IMR-90 (cell line): ENCODE measurements around the gene MROH2A. TPM values are rescaled to one million over a fixed set of nuclear protein-coding genes. Genes with fewer than 3 reads are reported as not detected.

Experiments used
- ATAC-seq: fragments of 200-7000 bp; cut with Tn5 transposase; 2 replicates; pipeline ENCODE4 v1.9.1; 2020; ENCODE audit warnings: low read depth, mild to moderate bottlenecking, moderate library complexity
- BruUV-seq: library from RNA; stranded (reverse); fragments of 400-500 nt; replicated peaks from 2 replicates; lab custom pipeline; 2021; lab: Mats Ljungman, UMichigan
- CTCF ChIA-PET: fragments of 300-600 bp; formaldehyde crosslinking; extraction: SDS; loops from one replicate; lab custom pipeline; 2021; ENCODE audit warnings: antibody characterized with exemption; lab: Yijun Ruan, JAX
- POLR2A ChIA-PET: fragments of 300-600 bp; sonication (Branson Sonifier 250); formaldehyde crosslinking; loops from one replicate; lab custom pipeline; 2022; ENCODE audit warnings: antibody characterized with exemption; ENCODE audit not compliant: unreplicated experiment; lab: Charles Lee
- DNase-seq: peaks from one replicate; pipeline ENCODE4 v3.0.0; 2013
- H2AFZ ChIP-seq: replicated peaks from 2 replicates; pipeline ENCODE3; 2013; ENCODE audit warnings: low read length, mild to moderate bottlenecking; ENCODE audit not compliant: poor library complexity
- H2AK5ac ChIP-seq: 2 replicates; pipeline ENCODE4 v1.6.1; 2013; ENCODE audit warnings: low read depth, low read length, inconsistent platforms
- H2AK9ac ChIP-seq: replicated peaks from 2 replicates; pipeline ENCODE3; 2013; ENCODE audit warnings: mild to moderate bottlenecking, low read depth, low read length, moderate library complexity; ENCODE audit not compliant: poor library complexity
- H2BK120ac ChIP-seq: 2 replicates; pipeline ENCODE4 v1.6.1; 2013; ENCODE audit warnings: low read depth, low read length, inconsistent platforms
- H2BK15ac ChIP-seq: 3 replicates; pipeline ENCODE4 v1.6.1; 2013; ENCODE audit warnings: low read depth, low read length, inconsistent platforms
- H2BK20ac ChIP-seq: 2 replicates; pipeline ENCODE4 v1.6.1; 2013; ENCODE audit warnings: low read depth, mild to moderate bottlenecking, inconsistent platforms, low read length, moderate library complexity
- H2BK5ac ChIP-seq: 2 replicates; pipeline ENCODE4 v1.6.1; 2013; ENCODE audit warnings: mild to moderate bottlenecking, low read depth, low read length, inconsistent platforms; ENCODE audit not compliant: poor library complexity, severe bottlenecking
- H3K14ac ChIP-seq: replicated peaks from 2 replicates; pipeline ENCODE4 v1.6.1; 2013; ENCODE audit warnings: low read depth, low read length, inconsistent platforms
- H3K18ac ChIP-seq: 2 replicates; pipeline ENCODE4 v1.6.1; 2013; ENCODE audit warnings: low read depth, low read length, control low read depth
- H3K23ac ChIP-seq: 2 replicates; pipeline ENCODE4 v1.6.1; 2013; ENCODE audit warnings: low read depth, low read length, inconsistent platforms
- H3K27ac ChIP-seq: 2 replicates; pipeline ENCODE4 v1.5.1; 2013; ENCODE audit warnings: mild to moderate bottlenecking, control low read depth, low read length; ENCODE audit not compliant: insufficient read depth
- H3K27me3 ChIP-seq: 2 replicates; pipeline ENCODE4 v1.6.1; 2013; ENCODE audit warnings: low read length; ENCODE audit not compliant: control insufficient read depth, insufficient read depth
- H3K36me3 ChIP-seq: 2 replicates; pipeline ENCODE4 v1.6.1; 2013; ENCODE audit warnings: low read length, mixed read lengths; ENCODE audit not compliant: control insufficient read depth, insufficient read depth
- H3K4ac ChIP-seq: 2 replicates; pipeline ENCODE4 v1.6.1; 2013; ENCODE audit warnings: low read depth, low read length, inconsistent platforms
- H3K4me1 ChIP-seq: 2 replicates; pipeline ENCODE4 v1.6.1; 2013; ENCODE audit warnings: low read length, mixed read lengths; ENCODE audit not compliant: control insufficient read depth, insufficient read depth
- H3K4me2 ChIP-seq: 2 replicates; pipeline ENCODE4 v1.6.1; 2013; ENCODE audit warnings: low read depth, mild to moderate bottlenecking, control low read depth, low read length, moderate library complexity
- H3K4me3 ChIP-seq: 2 replicates; pipeline ENCODE4 v1.5.1; 2013; ENCODE audit warnings: low read depth, mild to moderate bottlenecking, control low read depth, low read length, moderate library complexity; ENCODE audit not compliant: insufficient read depth
- H3K56ac ChIP-seq: 2 replicates; pipeline ENCODE4 v1.6.1; 2013; ENCODE audit warnings: low read length, inconsistent platforms; ENCODE audit not compliant: insufficient read depth; ENCODE audit errors: extremely low read depth
- H3K79me1 ChIP-seq, 2 experiments: 2 replicates each; pipeline ENCODE4 v1.6.1; 2013; ENCODE audit warnings: low read length in 2 of 2, inconsistent platforms in 1 of 2, low read depth in 1 of 2
- H3K9ac ChIP-seq: 2 replicates; pipeline ENCODE4 v1.6.1; 2013; ENCODE audit warnings: low read depth, low read length, control low read depth
- H3K9me1 ChIP-seq: 2 replicates; pipeline ENCODE4 v1.6.1; 2013; ENCODE audit warnings: low read length, inconsistent platforms; ENCODE audit not compliant: insufficient read depth
- H3K9me3 ChIP-seq: 2 replicates; pipeline ENCODE4 v1.6.1; 2013; ENCODE audit warnings: low read length; ENCODE audit not compliant: control insufficient read depth, insufficient read depth
- H4K20me1 ChIP-seq: 2 replicates; pipeline ENCODE4 v1.6.1; 2013; ENCODE audit warnings: low read length, inconsistent platforms; ENCODE audit not compliant: insufficient read depth
- H4K5ac ChIP-seq: 2 replicates; pipeline ENCODE4 v1.6.1; 2013; ENCODE audit warnings: mild to moderate bottlenecking, low read depth, low read length, control low read depth
- H4K8ac ChIP-seq, 2 experiments: 2 replicates each; pipeline ENCODE4 v1.6.1; 2013; ENCODE audit warnings: low read depth in 2 of 2, low read length in 2 of 2, control low read depth in 1 of 2, inconsistent platforms in 1 of 2
- H4K91ac ChIP-seq: 2 replicates; pipeline ENCODE4 v1.6.1; 2013; ENCODE audit warnings: low read depth, low read length, inconsistent platforms; ENCODE audit not compliant: insufficient read depth
- RAD21 ChIP-seq: IDR thresholded peaks from 2 replicates; pipeline ENCODE4 v1.6.1; 2012; ENCODE audit warnings: low read length, improper control_type of control experiment
- WGBS, 2 experiments: methylation state at CpG; one replicate each; pipeline versions ENCODE4 v1.1.5 to v1.1.7; 2013; ENCODE audit warnings: missing lambda C conversion rate in 2 of 2; ENCODE audit not compliant: insufficient read length in 1 of 2; ENCODE audit errors: extremely low coverage in 2 of 2; 5-methylcytosine and 5-hydroxymethylcytosine counted together
- dilution Hi-C: fragments of 300-500 bp; cut with HindIII; formaldehyde crosslinking; loops from one replicate; pipeline ENCODE4 v1.14.3; 2018; ENCODE audit warnings: low sequenced_read_pairs; ENCODE audit not compliant: unreplicated experiment
- in situ Hi-C: fragments of 300-500 bp; cut with MboI; formaldehyde crosslinking; loops from 3 replicates; pipeline ENCODE4 v1.14.3; 2019; ENCODE audit warnings: low sequenced_read_pairs, inconsistent platforms, mixed read lengths
- intact Hi-C: fragments of 100-400 bp; cut with micrococcal nuclease; formaldehyde crosslinking; loops from 2 replicates; pipeline ENCODE4 v1.10.0; 2022
- polyA plus RNA-seq, 3 experiments: library from polyadenylated mRNA; depleted of rRNA; stranded (reverse); fragments of >200 nt; gene quantifications; 2 replicates each; pipeline ENCODE4 v1.2.3, GENCODE V29; 2012; ENCODE audit warnings: low replicate concordance in 1 of 3
- total RNA-seq: library from RNA; depleted of rRNA; stranded (reverse); fragments of >200 nt; gene quantifications from 2 replicates; pipeline ENCODE4 v1.2.3, GENCODE V29; 2012

Gene MROH2A
- total and polyA plus RNA-seq, 2 of the 4 experiments (the other 2 are of a cell fraction): not detected

DNA sequence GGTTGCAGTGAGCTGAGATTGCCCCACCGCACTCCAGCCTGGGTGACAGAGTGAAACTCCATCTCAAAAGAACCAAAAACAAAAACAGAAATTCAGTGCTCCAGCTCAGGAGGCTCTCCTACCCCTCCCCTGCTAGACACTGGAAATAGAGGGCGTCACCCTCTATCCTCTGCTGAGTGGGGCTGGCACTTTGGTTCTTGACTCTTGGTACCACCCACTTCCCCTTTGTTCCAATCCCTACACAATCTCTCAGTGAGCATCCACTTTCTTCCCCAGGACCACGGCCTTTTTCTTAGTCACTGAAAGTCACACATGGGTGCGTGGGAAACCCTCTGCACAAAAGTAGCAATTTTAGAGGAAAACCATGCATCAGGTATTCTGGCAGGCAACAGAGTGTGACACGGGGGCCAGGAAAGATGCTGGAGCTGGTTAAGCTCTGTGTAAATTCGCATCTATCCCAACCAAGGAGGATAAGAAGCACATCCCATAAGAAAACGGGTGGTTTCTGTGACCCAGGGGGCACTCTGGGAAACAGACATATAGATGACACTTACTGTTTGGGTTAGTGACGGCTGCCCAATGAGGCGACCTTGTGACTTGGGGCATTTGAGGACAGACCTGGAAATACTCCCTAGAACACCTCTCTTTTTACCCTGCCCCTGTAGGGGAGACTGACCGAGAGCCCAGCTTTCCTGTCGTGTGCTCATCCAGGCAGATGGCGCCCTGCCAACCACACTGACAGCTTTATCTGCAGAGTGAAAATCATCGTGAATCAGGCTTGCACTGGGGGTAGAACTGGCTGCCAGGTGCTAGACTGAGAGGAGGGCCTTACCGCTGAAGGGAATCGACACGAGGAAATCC is 68.5 kb downstream of the MROH2A start:
- Histone ChIP-seq H3K23ac (no peak overlapping the region), H4K91ac (no peak overlapping the region), H4K20me1 (peaks cover 7% of the 10 kb centered on the region), H2BK20ac (no peak overlapping the region), H3K27ac (no peak overlapping the region), H2BK5ac (no peak overlapping the region), H3K14ac (no peak overlapping the region), H2BK15ac (no peak overlapping the region), H4K8ac (no peak overlapping the region), H3K4me2 (no peak overlapping the region), H2AK5ac (no peak overlapping the region), H3K9me3 (no peaks in the 10 kb centered on the region), H3K4ac (no peak overlapping the region), H4K5ac (no peak overlapping the region), H3K9ac (no peak overlapping the region), H3K18ac (no peak overlapping the region), H2AK9ac (no peak overlapping the region), H3K4me1 (no peaks in the 10 kb centered on the region), H3K79me1 (peaks cover 52 to 68% of the 10 kb centered on the region in 2 experiments), H2BK120ac (no peak overlapping the region), H3K4me3 (no peak overlapping the region), H3K36me3 (peaks cover 25% of the 10 kb centered on the region), H3K9me1 (peaks cover 8% of the 10 kb centered on the region; the same call in 1 of the 2 replicates), H2AFZ (no peak overlapping the region), H3K56ac (no peak overlapping the region), H3K27me3 (no peaks in the 10 kb centered on the region)
- ATAC-seq (no peak), DNase-seq (no peak)
- dilution Hi-C loops: no loop called here
- BruUV-seq: no TSS peak
- intact Hi-C loops: no loop called here
- TF ChIP-seq RAD21: no peak
- POLR2A ChIA-PET: no interaction called here
- in situ Hi-C loops: loop anchor here (25.0 kb wide), 1 partner anchor 384 kb away; no protein-coding TSS in a partner anchor
- CTCF ChIA-PET: no interaction called here
- 66% methylated on average over 2 of the region's 16 CpGs; no CpG with 5 or more reads in 1 of the 2 experiments for WGBS, 2 experiments
